Kidney (tissue), 14 donors: ENCODE results near the gene CDK15. TPM values are rescaled to one million over a fixed set of nuclear protein-coding genes. Genes with fewer than 3 reads are reported as not detected.

Source experiments
- DNase-seq, 5 donors: peaks; one replicate each; pipeline ENCODE4 v3.0.0-alpha.2; 2013 to 2020
- FAIRE-seq: peaks from 2 replicates; lab custom pipeline; 2012; peaks lifted over from hg19 to GRCh38; lab: Jason Lieb, UNC
- H3K27ac ChIP-seq, 2 donors: one replicate each; pipeline ENCODE4 v1.7.0; 2013; ENCODE audit warnings: low read depth in 2 of 2, low read length in 2 of 2, inconsistent platforms in 1 of 2
- H3K27me3 ChIP-seq: one replicate; pipeline ENCODE4 v1.7.1; 2013; ENCODE audit warnings: low read length, inconsistent platforms; ENCODE audit not compliant: control insufficient read depth, insufficient read depth
- H3K36me3 ChIP-seq, 3 donors: one replicate each; pipeline versions ENCODE4 v1.7.0 to v1.7.1; 2013; ENCODE audit warnings: low read length in 3 of 3, control low read depth in 1 of 3, inconsistent platforms in 1 of 3; ENCODE audit not compliant: insufficient read depth in 3 of 3, control insufficient read depth in 2 of 3
- H3K4me1 ChIP-seq, 3 donors: one replicate each; pipeline versions ENCODE4 v1.7.0 to v1.7.1; 2013; ENCODE audit warnings: low read length in 3 of 3, inconsistent platforms in 1 of 3, low read depth in 1 of 3; ENCODE audit not compliant: control insufficient read depth in 2 of 3, insufficient read depth in 2 of 3
- H3K4me3 ChIP-seq, 3 donors: one replicate each; pipeline versions ENCODE4 v1.7.0 to v1.8.1; 2013; ENCODE audit warnings: low read length in 3 of 3, control low read depth in 1 of 3, inconsistent platforms in 1 of 3
- H3K9ac ChIP-seq, 3 donors: one replicate each; pipeline versions ENCODE4 v1.7.0 to v1.7.1; 2013; ENCODE audit warnings: low read length in 3 of 3, control low read depth in 1 of 3, inconsistent platforms in 1 of 3
- H3K9me3 ChIP-seq, 3 donors: one replicate each; pipeline versions ENCODE4 v1.7.0 to v1.7.1; 2013; ENCODE audit warnings: low read length in 3 of 3, control low read depth in 1 of 3, inconsistent platforms in 1 of 3; ENCODE audit not compliant: control insufficient read depth in 2 of 3, insufficient read depth in 1 of 3
- CTCF ChIP-seq: IDR thresholded peaks from 3 replicates; pipeline ENCODE4 v1.5.1; 2012; ENCODE audit warnings: mild to moderate bottlenecking, moderate library complexity, borderline replicate concordance; ENCODE audit not compliant: insufficient read depth; ENCODE audit errors: extremely low read depth
- intact Hi-C: fragments of 100-400 bp; cut with DNase I; formaldehyde crosslinking; loops from one replicate; pipeline ENCODE4 v1.11.1; 2022
- polyA plus RNA-seq: library from polyadenylated mRNA; stranded (reverse); fragments of 350-450 nt; fragmentation: Illumina TruSeq; extraction: RNeasy Lipid Tissue Mini Kit (QIAGEN cat#74804); gene quantifications from one replicate; pipeline ENCODE4 v1.2.3, GENCODE V29; 2014; ENCODE audit warnings: low read depth, low replicate concordance; ENCODE audit not compliant: insufficient read depth
- total RNA-seq: library from RNA; stranded (reverse); fragmentation: NEBNext Ultra II Directional; extraction: Animal tissue kit (Norgen Biotek cat#: 25700); gene quantifications from one replicate; pipeline ENCODE4 v1.2.1, GENCODE V29; 2021
- donor health status: control.
- donor health status: control.
- donor health status: control.
- donor health status: control.
- donor health status: control.
- donor health status: DM: yes; HTN: yes; CAD: no.
- donor health status: Normal renal cell carcinoma (clear cell type).

CDK15 gene
- total and polyA plus RNA-seq, 2 donors from 2014 or later: 0.11 to 2.7 TPM

- intact Hi-C loops: no loop called here
- Histone ChIP-seq H3K4me3 (no peak overlapping the region), H3K4me1 (no peaks in the 10 kb centered on the region), H3K27ac (no peak overlapping the region), H3K9ac (no peak overlapping the region), H3K36me3 (no peaks in the 10 kb centered on the region), H3K9me3 (no peaks in the 10 kb centered on the region), H3K27me3 (no peaks in the 10 kb centered on the region)
- DNase-seq: peak in 1 of 5 donors; percentile 27
- no peak for FAIRE-seq
- no peak for TF ChIP-seq CTCF
Observed at GRCh38 chr2:201909348-201909747, 103.0 kb downstream of the CDK15 start.

GRCh38 chr2:201909961-201910361 lies 103.6 kb downstream of the CDK15 start:
- no peaks in the 10 kb centered on the region for H3K27me3 ChIP-seq
- H3K27ac ChIP-seq: no peak overlapping the region
- FAIRE-seq (no peak), DNase-seq (peak in 3 of 5 donors; percentile 39 to 84 (median 58))
- TF ChIP-seq CTCF: no peak
- H3K36me3 ChIP-seq: no peaks in the 10 kb centered on the region
- intact Hi-C loops: no loop called here
- H3K9ac ChIP-seq: no peak overlapping the region
- no peaks in the 10 kb centered on the region for H3K9me3 ChIP-seq
- no peaks in the 10 kb centered on the region for H3K4me1 ChIP-seq
- no peak overlapping the region for H3K4me3 ChIP-seq

- FAIRE-seq: no peak
- Histone ChIP-seq H3K4me1 (no peaks in the 10 kb centered on the region), H3K27ac (no peak overlapping the region), H3K9me3 (no peaks in the 10 kb centered on the region), H3K27me3 (no peaks in the 10 kb centered on the region), H3K36me3 (no peaks in the 10 kb centered on the region), H3K9ac (no peak overlapping the region), H3K4me3 (no peak overlapping the region)
- no peak for DNase-seq
- no peak for TF ChIP-seq CTCF
- intact Hi-C loops: no loop called here
Observed at GRCh38 chr2:201911372-201911771, 105.0 kb downstream of the CDK15 start.

GRCh38 chr2:201913201-201913600 lies 106.9 kb downstream of the CDK15 start:
- no peak for FAIRE-seq
- no peaks in the 10 kb centered on the region for H3K9me3 ChIP-seq
- no peak for DNase-seq

More at GRCh38 chr2:201913201-201913600, 106.9 kb downstream of the CDK15 start:
- Histone ChIP-seq H3K27me3 (no peaks in the 10 kb centered on the region), H3K4me3 (no peak overlapping the region), H3K27ac (no peak overlapping the region), H3K9ac (no peak overlapping the region), H3K4me1 (no peaks in the 10 kb centered on the region), H3K36me3 (no peaks in the 10 kb centered on the region)
- intact Hi-C loops: no loop called here
- TF ChIP-seq CTCF: no peak
